Hepatocyte (in vitro differentiated cells): ENCODE data around the gene ABI3. TPM values are rescaled to one million over a fixed set of nuclear protein-coding genes. Genes with fewer than 3 reads are reported as not detected.

Experiments used
- DNase-seq: peaks from one replicate; pipeline ENCODE4 v3.0.0-alpha.2; 2016; ENCODE audit warnings: low spot score
- H2AFZ ChIP-seq: fragments of 200-600 bp; sonication (generic); 2 replicates; pipeline ENCODE4 v1.6.0; 2016; ENCODE audit warnings: antibody characterized with exemption, mild to moderate bottlenecking
- H3K27ac ChIP-seq: fragments of 200-600 bp; sonication (generic); 2 replicates; pipeline ENCODE4 v1.5.1; 2016; ENCODE audit warnings: mild to moderate bottlenecking
- H3K27me3 ChIP-seq: fragments of 200-600 bp; sonication (generic); 2 replicates; pipeline ENCODE4 v1.6.1; 2016
- H3K36me3 ChIP-seq: fragments of 200-600 bp; sonication (generic); replicated peaks from 2 replicates; pipeline ENCODE4 v1.5.1; 2016; ENCODE audit warnings: low read depth; ENCODE audit not compliant: insufficient read depth
- H3K4me1 ChIP-seq: fragments of 200-600 bp; sonication (generic); 2 replicates; pipeline ENCODE4 v1.5.1; 2016; ENCODE audit warnings: mild to moderate bottlenecking, moderate library complexity; ENCODE audit not compliant: insufficient read depth
- H3K4me2 ChIP-seq: fragments of 200-600 bp; sonication (generic); 2 replicates; pipeline ENCODE4 v1.6.0; 2016
- H3K4me3 ChIP-seq: fragments of 200-600 bp; sonication (generic); 2 replicates; pipeline ENCODE4 v1.5.1; 2016; ENCODE audit warnings: mild to moderate bottlenecking
- H3K79me2 ChIP-seq: fragments of 200-600 bp; sonication (generic); 2 replicates; pipeline ENCODE4 v1.6.0; 2017; ENCODE audit warnings: mild to moderate bottlenecking
- H3K9me2 ChIP-seq: fragments of 200-600 bp; sonication (generic); replicated peaks from 2 replicates; pipeline ENCODE4 v1.6.0; 2017; ENCODE audit warnings: mild to moderate bottlenecking; ENCODE audit not compliant: insufficient read depth
- H3K9me3 ChIP-seq: fragments of 200-600 bp; sonication (generic); 2 replicates; pipeline ENCODE4 v1.5.1; 2016; ENCODE audit warnings: low read depth, mild to moderate bottlenecking
- H4K20me1 ChIP-seq: fragments of 200-600 bp; sonication (generic); 2 replicates; pipeline ENCODE4 v1.6.0; 2016; ENCODE audit warnings: mild to moderate bottlenecking; ENCODE audit not compliant: insufficient read depth, poor library complexity, severe bottlenecking
- EZH2 ChIP-seq: fragments of 200-600 bp; sonication (generic); IDR thresholded peaks from 2 replicates; pipeline ENCODE4 v1.6.1; 2016; ENCODE audit warnings: antibody characterized with exemption, mild to moderate bottlenecking, borderline replicate concordance
- EZH2phosphoT487 ChIP-seq: fragments of 200-600 bp; sonication (generic); IDR thresholded peaks from one replicate; pipeline ENCODE4 v1.6.1; 2018; ENCODE audit warnings: antibody characterized with exemption, mild to moderate bottlenecking, low read depth, moderate library complexity; ENCODE audit not compliant: unreplicated experiment, severe bottlenecking
- WGBS: methylation state at CpG from one replicate; pipeline ENCODE4 v1.1.6; 2016; ENCODE audit warnings: low lambda C conversion rate; ENCODE audit errors: missing lambda C conversion rate; 5-methylcytosine and 5-hydroxymethylcytosine counted together
- polyA plus RNA-seq: library from polyadenylated mRNA; unstranded; fragments of >200 nt; fragmentation: Nextera tagmentation; extraction: Ambion mirVana; gene quantifications from 2 replicates; pipeline ENCODE4 v1.2.1, GENCODE V29; 2016
- total RNA-seq: library from RNA; depleted of rRNA; stranded (reverse); fragments of >200 nt; gene quantifications from 2 replicates; pipeline ENCODE4 v1.2.3, GENCODE V29; 2014
- TF ChIP-seq, protein P1 (sequence below): fragments of 200-600 bp; sonication (generic); IDR thresholded peaks from 2 replicates; pipeline ENCODE4 v1.5.1; 2016; ENCODE audit warnings: antibody characterized with exemption, mild to moderate bottlenecking; ENCODE audit not compliant: poor library complexity

ABI3 gene
- total and polyA plus RNA-seq, 2 experiments from 2014 or later = 0.13 to 0.29 TPM

- H3K4me1 ChIP-seq = no peaks in the 10 kb centered on the region
- H3K9me3 ChIP-seq = no peaks in the 10 kb centered on the region
- TF ChIP-seq EZH2 (no peak), EZH2phosphoT487 (no peak)
- TF ChIP-seq, protein P1, sequence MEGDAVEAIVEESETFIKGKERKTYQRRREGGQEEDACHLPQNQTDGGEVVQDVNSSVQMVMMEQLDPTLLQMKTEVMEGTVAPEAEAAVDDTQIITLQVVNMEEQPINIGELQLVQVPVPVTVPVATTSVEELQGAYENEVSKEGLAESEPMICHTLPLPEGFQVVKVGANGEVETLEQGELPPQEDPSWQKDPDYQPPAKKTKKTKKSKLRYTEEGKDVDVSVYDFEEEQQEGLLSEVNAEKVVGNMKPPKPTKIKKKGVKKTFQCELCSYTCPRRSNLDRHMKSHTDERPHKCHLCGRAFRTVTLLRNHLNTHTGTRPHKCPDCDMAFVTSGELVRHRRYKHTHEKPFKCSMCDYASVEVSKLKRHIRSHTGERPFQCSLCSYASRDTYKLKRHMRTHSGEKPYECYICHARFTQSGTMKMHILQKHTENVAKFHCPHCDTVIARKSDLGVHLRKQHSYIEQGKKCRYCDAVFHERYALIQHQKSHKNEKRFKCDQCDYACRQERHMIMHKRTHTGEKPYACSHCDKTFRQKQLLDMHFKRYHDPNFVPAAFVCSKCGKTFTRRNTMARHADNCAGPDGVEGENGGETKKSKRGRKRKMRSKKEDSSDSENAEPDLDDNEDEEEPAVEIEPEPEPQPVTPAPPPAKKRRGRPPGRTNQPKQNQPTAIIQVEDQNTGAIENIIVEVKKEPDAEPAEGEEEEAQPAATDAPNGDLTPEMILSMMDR = no peak
- peaks cover 6% of the 10 kb centered on the region for H3K27me3 ChIP-seq
- H3K9me2 ChIP-seq = no peaks in the 10 kb centered on the region
- H3K36me3 ChIP-seq = no peaks in the 10 kb centered on the region
- DNase-seq = no peak
- H2AFZ ChIP-seq = no peak overlapping the region
- no peak overlapping the region for H3K4me2 ChIP-seq
- H3K27ac ChIP-seq = no peak overlapping the region
- WGBS = 97% methylated on average over 2 of the region's 2 CpGs
- no peak overlapping the region for H3K4me3 ChIP-seq
- H4K20me1 ChIP-seq = no peaks in the 10 kb centered on the region
- H3K79me2 ChIP-seq = no peaks in the 10 kb centered on the region
Measured at GRCh38 chr17:49204516-49204915, 6.0 kb upstream of the ABI3 start.

- H3K4me3 ChIP-seq = no peak overlapping the region
- H3K9me2 ChIP-seq = no peaks in the 10 kb centered on the region
- H3K36me3 ChIP-seq = no peaks in the 10 kb centered on the region
- H3K4me2 ChIP-seq = no peak overlapping the region
- peaks cover 6% of the 10 kb centered on the region for H3K27me3 ChIP-seq
- H4K20me1 ChIP-seq = no peaks in the 10 kb centered on the region
- no peak for TF ChIP-seq EZH2phosphoT487
- TF ChIP-seq EZH2 = no peak
- TF ChIP-seq, protein P1 = no peak
- H3K79me2 ChIP-seq = no peaks in the 10 kb centered on the region
- H3K9me3 ChIP-seq = no peaks in the 10 kb centered on the region
- no peak overlapping the region for H3K27ac ChIP-seq
- H3K4me1 ChIP-seq = no peaks in the 10 kb centered on the region
- 89% methylated on average over 10 of the region's 10 CpGs for WGBS
- H2AFZ ChIP-seq = no peak overlapping the region
- DNase-seq = no peak
Measured at GRCh38 chr17:49209061-49209571, 1.4 kb upstream of the ABI3 start.

DNA sequence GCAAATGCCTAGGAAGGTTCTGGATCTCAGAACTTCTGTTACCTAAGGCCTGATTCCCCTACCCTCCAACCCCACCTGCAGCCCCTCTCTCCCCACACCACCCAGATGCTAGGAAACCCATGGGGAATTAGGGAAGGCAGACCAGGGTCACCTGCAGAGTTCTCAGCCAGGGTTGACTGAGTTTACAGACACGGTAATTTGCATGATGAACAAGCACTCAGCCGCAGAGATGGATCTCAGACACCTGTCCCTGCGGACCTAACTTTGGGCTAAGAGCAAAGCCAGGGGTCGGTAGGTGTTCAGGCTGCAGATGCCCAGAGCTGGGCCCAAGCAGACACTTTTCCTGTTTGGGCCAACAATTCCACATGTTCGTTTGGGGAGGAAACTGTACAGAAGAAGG is 2.9 kb downstream of the ABI3 start:
- no peak overlapping the region for H3K4me2 ChIP-seq
- TF ChIP-seq EZH2phosphoT487 (no peak), EZH2 (no peak)
- TF ChIP-seq, protein P1 = no peak
- H3K79me2 ChIP-seq = no peaks in the 10 kb centered on the region
- peaks cover 6% of the 10 kb centered on the region for H3K27me3 ChIP-seq
- no peak overlapping the region for H3K27ac ChIP-seq
- no peaks in the 10 kb centered on the region for H3K4me1 ChIP-seq
- H3K36me3 ChIP-seq = no peaks in the 10 kb centered on the region
- no peaks in the 10 kb centered on the region for H3K9me2 ChIP-seq
- WGBS = 77% methylated on average over 5 of the region's 5 CpGs
- DNase-seq = no peak
- H3K9me3 ChIP-seq = no peaks in the 10 kb centered on the region
- H2AFZ ChIP-seq = no peak overlapping the region
- H3K4me3 ChIP-seq = no peak overlapping the region
- H4K20me1 ChIP-seq = no peaks in the 10 kb centered on the region

- WGBS = 87% methylated on average over 2 of the region's 2 CpGs
- DNase-seq = no peak
- H3K4me3 ChIP-seq = no peak overlapping the region
- no peak overlapping the region for H3K4me2 ChIP-seq
- H3K9me2 ChIP-seq = no peaks in the 10 kb centered on the region
- no peaks in the 10 kb centered on the region for H3K79me2 ChIP-seq
- H3K36me3 ChIP-seq = no peaks in the 10 kb centered on the region
- no peaks in the 10 kb centered on the region for H3K9me3 ChIP-seq
- peaks cover 6% of the 10 kb centered on the region for H3K27me3 ChIP-seq
- no peak overlapping the region for H3K27ac ChIP-seq
- TF ChIP-seq, protein P1 = no peak
- TF ChIP-seq EZH2phosphoT487 = no peak
- no peak for TF ChIP-seq EZH2
- no peaks in the 10 kb centered on the region for H3K4me1 ChIP-seq
- H4K20me1 ChIP-seq = no peaks in the 10 kb centered on the region
- H2AFZ ChIP-seq = no peak overlapping the region
Measured at GRCh38 chr17:49213847-49214246, 3.3 kb downstream of the ABI3 start.
